ENCODE measurements around the gene ZFAND2A. TPM values are rescaled to one million over a fixed set of nuclear protein-coding genes. Genes with fewer than 3 reads are reported as not detected.

ZFAND2A gene
- total and polyA plus RNA-seq, 2 experiments from 2014 or later = 15.3 to 29.2 TPM

DNA sequence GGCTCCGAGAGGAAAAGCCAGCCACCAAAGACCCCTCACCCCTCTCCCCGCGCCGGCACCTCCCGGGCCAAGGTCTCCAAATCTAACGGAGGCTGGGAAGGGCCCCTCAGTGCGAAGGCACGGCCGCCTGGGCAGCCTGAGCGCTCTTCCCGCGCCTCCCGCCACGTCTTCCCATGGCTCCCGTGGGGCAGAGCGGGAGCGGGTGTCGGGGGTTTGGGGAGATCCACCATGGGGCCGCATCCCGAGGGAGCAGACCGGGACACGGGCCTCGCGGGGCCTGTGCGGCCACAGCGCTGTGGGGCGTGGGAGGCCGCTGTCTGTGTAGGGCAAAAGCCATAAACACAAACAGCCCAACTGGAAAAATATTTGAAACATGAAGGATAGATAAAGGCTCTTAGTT lies 49.6 kb downstream of the ZFAND2A start:
- no peak for TF ChIP-seq JUNB (IDR thresholded peaks at IDR 0.05; ENCODE audit: unreplicated experiment)
- no peak for TF ChIP-seq ETS1 (IDR thresholded peaks at IDR 0.05)
- TF ChIP-seq, protein P1, sequence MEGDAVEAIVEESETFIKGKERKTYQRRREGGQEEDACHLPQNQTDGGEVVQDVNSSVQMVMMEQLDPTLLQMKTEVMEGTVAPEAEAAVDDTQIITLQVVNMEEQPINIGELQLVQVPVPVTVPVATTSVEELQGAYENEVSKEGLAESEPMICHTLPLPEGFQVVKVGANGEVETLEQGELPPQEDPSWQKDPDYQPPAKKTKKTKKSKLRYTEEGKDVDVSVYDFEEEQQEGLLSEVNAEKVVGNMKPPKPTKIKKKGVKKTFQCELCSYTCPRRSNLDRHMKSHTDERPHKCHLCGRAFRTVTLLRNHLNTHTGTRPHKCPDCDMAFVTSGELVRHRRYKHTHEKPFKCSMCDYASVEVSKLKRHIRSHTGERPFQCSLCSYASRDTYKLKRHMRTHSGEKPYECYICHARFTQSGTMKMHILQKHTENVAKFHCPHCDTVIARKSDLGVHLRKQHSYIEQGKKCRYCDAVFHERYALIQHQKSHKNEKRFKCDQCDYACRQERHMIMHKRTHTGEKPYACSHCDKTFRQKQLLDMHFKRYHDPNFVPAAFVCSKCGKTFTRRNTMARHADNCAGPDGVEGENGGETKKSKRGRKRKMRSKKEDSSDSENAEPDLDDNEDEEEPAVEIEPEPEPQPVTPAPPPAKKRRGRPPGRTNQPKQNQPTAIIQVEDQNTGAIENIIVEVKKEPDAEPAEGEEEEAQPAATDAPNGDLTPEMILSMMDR (conservative IDR thresholded peaks at IDR 0.05; ENCODE audit: low read depth in 2 of 2) = no peak
- no peak for TF ChIP-seq ZNF331 (CRISPR knock-in tag; IDR thresholded peaks at IDR 0.05; ENCODE audit: low read depth)
- TF ChIP-seq, protein P2, sequence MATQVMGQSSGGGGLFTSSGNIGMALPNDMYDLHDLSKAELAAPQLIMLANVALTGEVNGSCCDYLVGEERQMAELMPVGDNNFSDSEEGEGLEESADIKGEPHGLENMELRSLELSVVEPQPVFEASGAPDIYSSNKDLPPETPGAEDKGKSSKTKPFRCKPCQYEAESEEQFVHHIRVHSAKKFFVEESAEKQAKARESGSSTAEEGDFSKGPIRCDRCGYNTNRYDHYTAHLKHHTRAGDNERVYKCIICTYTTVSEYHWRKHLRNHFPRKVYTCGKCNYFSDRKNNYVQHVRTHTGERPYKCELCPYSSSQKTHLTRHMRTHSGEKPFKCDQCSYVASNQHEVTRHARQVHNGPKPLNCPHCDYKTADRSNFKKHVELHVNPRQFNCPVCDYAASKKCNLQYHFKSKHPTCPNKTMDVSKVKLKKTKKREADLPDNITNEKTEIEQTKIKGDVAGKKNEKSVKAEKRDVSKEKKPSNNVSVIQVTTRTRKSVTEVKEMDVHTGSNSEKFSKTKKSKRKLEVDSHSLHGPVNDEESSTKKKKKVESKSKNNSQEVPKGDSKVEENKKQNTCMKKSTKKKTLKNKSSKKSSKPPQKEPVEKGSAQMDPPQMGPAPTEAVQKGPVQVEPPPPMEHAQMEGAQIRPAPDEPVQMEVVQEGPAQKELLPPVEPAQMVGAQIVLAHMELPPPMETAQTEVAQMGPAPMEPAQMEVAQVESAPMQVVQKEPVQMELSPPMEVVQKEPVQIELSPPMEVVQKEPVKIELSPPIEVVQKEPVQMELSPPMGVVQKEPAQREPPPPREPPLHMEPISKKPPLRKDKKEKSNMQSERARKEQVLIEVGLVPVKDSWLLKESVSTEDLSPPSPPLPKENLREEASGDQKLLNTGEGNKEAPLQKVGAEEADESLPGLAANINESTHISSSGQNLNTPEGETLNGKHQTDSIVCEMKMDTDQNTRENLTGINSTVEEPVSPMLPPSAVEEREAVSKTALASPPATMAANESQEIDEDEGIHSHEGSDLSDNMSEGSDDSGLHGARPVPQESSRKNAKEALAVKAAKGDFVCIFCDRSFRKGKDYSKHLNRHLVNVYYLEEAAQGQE (IDR thresholded peaks at IDR 0.05; ENCODE audit: unreplicated experiment) = no peak
- TF ChIP-seq NANOG (IDR thresholded peaks at IDR 0.05; ENCODE audit: borderline replicate concordance) = no peak
- TF ChIP-seq EZH2 (IDR thresholded peaks at IDR 0.05; ENCODE audit: low read depth, unreplicated experiment) = no peak
- no peak for TF ChIP-seq CREB1 (CRISPR knock-in tag; IDR thresholded peaks at IDR 0.05; ENCODE audit: low read depth)
- no peak for TF ChIP-seq ZNF114 (CRISPR knock-in tag; IDR thresholded peaks at IDR 0.05)
- no peak for TF ChIP-seq ZNF462 (CRISPR knock-in tag; IDR thresholded peaks at IDR 0.05)
- no peak for TF ChIP-seq STAT1 (IDR thresholded peaks at IDR 0.05; ENCODE audit: unreplicated experiment)
- H3K4me1 ChIP-seq (ENCODE audit: insufficient read depth) = no peaks in the 10 kb centered on the region
- Mint-ChIP-seq H3K9me3 (no peaks in the 10 kb centered on the region), H3K27ac (no peak overlapping the region), H3K27me3 (ENCODE audit: insufficient read depth, low read depth, poor library complexity) (peaks cover 4% of the 10 kb centered on the region), H3K4me3 (no peak overlapping the region), H3K36me3 (ENCODE audit: low read depth) (no peaks in the 10 kb centered on the region; the same call in 2 of the 3 replicates), H3K4me1 (no peaks in the 10 kb centered on the region; the same call in 2 of the 3 replicates)
- H3K27me3 ChIP-seq (ENCODE audit: insufficient read depth) = no peaks in the 10 kb centered on the region
- no peaks in the 10 kb centered on the region for H3K9me2 ChIP-seq (ENCODE audit: insufficient read depth)
- no peak overlapping the region for H3K4me3 ChIP-seq
- H4K20me1 ChIP-seq (replicated peaks; ENCODE audit: insufficient read depth) = peaks cover 7% of the 10 kb centered on the region; the same call in 1 of the 2 replicates
- H3K79me2 ChIP-seq (replicated peaks; ENCODE audit: insufficient read depth) = peaks cover 53% of the 10 kb centered on the region
- no peaks in the 10 kb centered on the region for H3K36me3 ChIP-seq (ENCODE audit: insufficient read depth)
- DNase-seq (ENCODE audit: low spot score) (no peak), ATAC-seq (peak; percentile 21; the same call in 2 of the 3 replicates)
- H3K4me2 ChIP-seq = no peak overlapping the region
- H3F3A ChIP-seq (replicated peaks; ENCODE audit: low read depth) = no peaks in the 10 kb centered on the region
- H2AFZ ChIP-seq = no peak overlapping the region
- H3K27ac ChIP-seq (ENCODE audit: low read depth) = no peak overlapping the region

All from GM23338 (cell line).